Epithelial cell of proximal tubule (primary cell): ENCODE data around the gene CDC14B. TPM values are rescaled to one million over a fixed set of nuclear protein-coding genes. Genes with fewer than 3 reads are reported as not detected.
A peak's percentile ranks its signal among the peaks of the same experiment; 100 is the strongest.

Experiments used
- DNase-seq: peaks from one replicate; pipeline ENCODE4 v3.0.0-alpha.2; 2011; ENCODE audit warnings: low read depth
- H3K4me3 ChIP-seq: 2 replicates; pipeline ENCODE4 v1.5.1; 2011; ENCODE audit warnings: low read depth, mild to moderate bottlenecking, low read length
- total RNA-seq: library from RNA; depleted of rRNA; stranded (reverse); fragments of >200 nt; gene quantifications from 2 replicates; pipeline ENCODE4 v1.2.3, GENCODE V29; 2015
- TF ChIP-seq, protein P1 (sequence below): conservative IDR thresholded peaks from 2 replicates; pipeline ENCODE4 v1.5.1; 2012; ENCODE audit warnings: low read depth, mild to moderate bottlenecking, low read length

Gene CDC14B
- total RNA-seq, 1 donor from 2014 or later: 9.1 TPM

GRCh38 chr9:96459268-96460007 lies 160.2 kb downstream of the CDC14B start:
- TF ChIP-seq, protein P1, sequence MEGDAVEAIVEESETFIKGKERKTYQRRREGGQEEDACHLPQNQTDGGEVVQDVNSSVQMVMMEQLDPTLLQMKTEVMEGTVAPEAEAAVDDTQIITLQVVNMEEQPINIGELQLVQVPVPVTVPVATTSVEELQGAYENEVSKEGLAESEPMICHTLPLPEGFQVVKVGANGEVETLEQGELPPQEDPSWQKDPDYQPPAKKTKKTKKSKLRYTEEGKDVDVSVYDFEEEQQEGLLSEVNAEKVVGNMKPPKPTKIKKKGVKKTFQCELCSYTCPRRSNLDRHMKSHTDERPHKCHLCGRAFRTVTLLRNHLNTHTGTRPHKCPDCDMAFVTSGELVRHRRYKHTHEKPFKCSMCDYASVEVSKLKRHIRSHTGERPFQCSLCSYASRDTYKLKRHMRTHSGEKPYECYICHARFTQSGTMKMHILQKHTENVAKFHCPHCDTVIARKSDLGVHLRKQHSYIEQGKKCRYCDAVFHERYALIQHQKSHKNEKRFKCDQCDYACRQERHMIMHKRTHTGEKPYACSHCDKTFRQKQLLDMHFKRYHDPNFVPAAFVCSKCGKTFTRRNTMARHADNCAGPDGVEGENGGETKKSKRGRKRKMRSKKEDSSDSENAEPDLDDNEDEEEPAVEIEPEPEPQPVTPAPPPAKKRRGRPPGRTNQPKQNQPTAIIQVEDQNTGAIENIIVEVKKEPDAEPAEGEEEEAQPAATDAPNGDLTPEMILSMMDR: no peak
- no peak for DNase-seq
- no peak overlapping the region for H3K4me3 ChIP-seq

- TF ChIP-seq, protein P1: no peak
- H3K4me3 ChIP-seq: no peak overlapping the region
- no peak for DNase-seq
Measured at GRCh38 chr9:96458226-96458625, 161.4 kb downstream of the CDC14B start.

- H3K4me3 ChIP-seq: no peak overlapping the region
- TF ChIP-seq, protein P1: no peak
- no peak for DNase-seq
Measured at GRCh38 chr9:96457266-96457665, 162.4 kb downstream of the CDC14B start.

- no peak overlapping the region for H3K4me3 ChIP-seq
- TF ChIP-seq, protein P1: peak; percentile 64
- DNase-seq: no peak
Measured at GRCh38 chr9:96453625-96454024, 166.0 kb downstream of the CDC14B start.

GRCh38 chr9:96450613-96451528 lies 168.8 kb downstream of the CDC14B start:
- TF ChIP-seq, protein P1: no peak
- no peak for DNase-seq

More at GRCh38 chr9:96450613-96451528, 168.8 kb downstream of the CDC14B start:
- H3K4me3 ChIP-seq: peak overlapping the region; percentile 73

Other genes with a start within 250 kb of the CDC14B start
- gene SLC35D2, start 236.1 kb downstream of the CDC14B start, total RNA-seq: 43.8 and 45.8 TPM in 2 replicates
- 10.8 and 12.2 TPM in 2 replicates for gene ZNF367, start 201.5 kb downstream of the CDC14B start, total RNA-seq
- gene HABP4, start 169.7 kb downstream of the CDC14B start, total RNA-seq: 27.3 and 41.2 TPM in 2 replicates
- 12.6 and 17.2 TPM in 2 replicates for gene PRXL2C, start 35.5 kb upstream of the CDC14B start, total RNA-seq
- gene ZNF510, start 158.2 kb upstream of the CDC14B start, total RNA-seq: 5.2 and 9.7 TPM in 2 replicates
- gene ZNF782, start 234.7 kb upstream of the CDC14B start, total RNA-seq: 3.9 and 5.1 TPM in 2 replicates